PC-9 (cell line): Measurements from ENCODE around the gene SEC31A. TPM values are rescaled to one million over a fixed set of nuclear protein-coding genes. Genes with fewer than 3 reads are reported as not detected.

Experiments used
- BruUV-seq: library from RNA; stranded (reverse); fragments of 400-500 nt; replicated peaks from 2 replicates; lab custom pipeline; 2021; lab: Mats Ljungman, UMichigan
- CTCF ChIA-PET: fragments of 300-600 bp; sonication (Branson Sonifier 250); formaldehyde crosslinking; loops from one replicate; lab custom pipeline; 2022; ENCODE audit warnings: antibody characterized with exemption; lab: Charles Lee
- POLR2A ChIA-PET: fragments of 300-600 bp; sonication (Branson Sonifier 250); formaldehyde crosslinking; loops from one replicate; lab custom pipeline; 2022; ENCODE audit warnings: antibody characterized with exemption; ENCODE audit not compliant: unreplicated experiment; lab: Charles Lee
- DNase-seq, 2 experiments: peaks; one replicate each; pipeline versions ENCODE4 v3.0.0 to v3.0.0-alpha.2; 2015 to 2022; ENCODE audit warnings: mixed read lengths in 1 of 2
- H2AFZ ChIP-seq: fragments of 200-600 bp; sonication (generic); 2 replicates; pipeline ENCODE4 v1.8.1; 2017; ENCODE audit warnings: antibody characterized with exemption
- H3F3A ChIP-seq: fragments of 200-600 bp; sonication (generic); 2 replicates; pipeline ENCODE4 v1.8.1; 2017; ENCODE audit warnings: antibody characterized with exemption, mild to moderate bottlenecking, low read depth; ENCODE audit not compliant: insufficient read depth
- H3K27ac ChIP-seq: fragments of 200-600 bp; sonication (generic); 2 replicates; pipeline ENCODE4 v1.6.1; 2016; ENCODE audit warnings: mixed run types
- H3K27me3 ChIP-seq: fragments of 200-600 bp; sonication (generic); 2 replicates; pipeline ENCODE4 v1.6.1; 2016; ENCODE audit warnings: low read depth, mixed run types; ENCODE audit not compliant: insufficient read depth
- H3K36me3 ChIP-seq: fragments of 200-600 bp; sonication (generic); 2 replicates; pipeline ENCODE4 v1.6.1; 2016; ENCODE audit warnings: low read depth, mixed run types
- H3K4me1 ChIP-seq: fragments of 200-600 bp; sonication (generic); replicated peaks from 2 replicates; pipeline ENCODE4 v1.6.1; 2016; ENCODE audit warnings: mixed run types; ENCODE audit not compliant: insufficient read depth
- H3K4me2 ChIP-seq: fragments of 200-600 bp; sonication (generic); 2 replicates; pipeline ENCODE4 v1.6.1; 2017; ENCODE audit warnings: mixed run types
- H3K4me3 ChIP-seq: fragments of 200-600 bp; sonication (generic); 2 replicates; pipeline ENCODE4 v1.6.1; 2016; ENCODE audit warnings: mixed run types
- H3K79me2 ChIP-seq: fragments of 200-600 bp; sonication (generic); 2 replicates; pipeline ENCODE4 v1.6.1; 2017; ENCODE audit warnings: low read depth, mixed run types
- H3K9me2 ChIP-seq: fragments of 200-600 bp; sonication (generic); 2 replicates; pipeline ENCODE4 v1.8.1; 2017; ENCODE audit warnings: mild to moderate bottlenecking; ENCODE audit not compliant: insufficient read depth
- H3K9me3 ChIP-seq: fragments of 200-600 bp; sonication (generic); 2 replicates; pipeline ENCODE4 v1.8.1; 2016; ENCODE audit warnings: low read depth; ENCODE audit not compliant: insufficient read depth
- H4K20me1 ChIP-seq: fragments of 200-600 bp; sonication (generic); 2 replicates; pipeline ENCODE4 v1.8.1; 2017; ENCODE audit not compliant: insufficient read depth
- CTCF ChIP-seq: fragments of 200-600 bp; sonication (generic); conservative IDR thresholded peaks from 2 replicates; pipeline ENCODE4 v1.6.1; 2017; ENCODE audit warnings: mixed run types, antibody characterized with exemption, mild to moderate bottlenecking, moderate library complexity
- EZH2 ChIP-seq: fragments of 200-600 bp; sonication (generic); IDR thresholded peaks from 2 replicates; pipeline ENCODE4 v1.8.0; 2017; ENCODE audit warnings: antibody characterized with exemption, low read depth
- intact Hi-C: fragments of 100-400 bp; cut with micrococcal nuclease; formaldehyde crosslinking; loops from one replicate; pipeline ENCODE4 v1.10.0; 2022; ENCODE audit not compliant: unreplicated experiment
- total RNA-seq: library from RNA; stranded (reverse); gene quantifications from 2 replicates; pipeline ENCODE4 v1.2.3, GENCODE V29; 2021

The SEC31A gene
- total RNA-seq, 1 experiment from 2014 or later = 95.5 TPM

- H3K4me3 ChIP-seq = peak overlapping the region; percentile 98
- ChIA-PET POLR2A (interaction anchor here (1.4 kb wide), 1 partner anchor 14 kb away, joined by 7 read pairs; no protein-coding TSS in a partner anchor), CTCF (no interaction called here)
- H3K4me2 ChIP-seq = peak overlapping the region; percentile 93
- DNase-seq = no peak
- intact Hi-C loops = loop anchor here (10.0 kb wide), 1 partner anchor 516 kb away; the partner anchor contains the start of gene HNRNPD
- H3K9me2 ChIP-seq = no peaks in the 10 kb centered on the region
- H3K27ac ChIP-seq = peak overlapping the region; percentile 93
- TSS peak; percentile 43 for BruUV-seq
- H3K27me3 ChIP-seq = no peaks in the 10 kb centered on the region
- no peaks in the 10 kb centered on the region for H3K9me3 ChIP-seq
- peaks cover 16% of the 10 kb centered on the region for H4K20me1 ChIP-seq
- peaks cover 42% of the 10 kb centered on the region for H3F3A ChIP-seq
- H3K4me1 ChIP-seq = peaks cover 18% of the 10 kb centered on the region; the same call in 1 of the 2 replicates
- TF ChIP-seq EZH2 = no peak
- TF ChIP-seq CTCF = no peak
- peak overlapping the region; percentile 84 for H2AFZ ChIP-seq
- peaks cover 21% of the 10 kb centered on the region; the same call in 1 of the 2 replicates for H3K36me3 ChIP-seq
- peaks cover 60% of the 10 kb centered on the region for H3K79me2 ChIP-seq
Measured at GRCh38 chr4:82890528-82890900, 439 bp downstream of the SEC31A start.

DNA sequence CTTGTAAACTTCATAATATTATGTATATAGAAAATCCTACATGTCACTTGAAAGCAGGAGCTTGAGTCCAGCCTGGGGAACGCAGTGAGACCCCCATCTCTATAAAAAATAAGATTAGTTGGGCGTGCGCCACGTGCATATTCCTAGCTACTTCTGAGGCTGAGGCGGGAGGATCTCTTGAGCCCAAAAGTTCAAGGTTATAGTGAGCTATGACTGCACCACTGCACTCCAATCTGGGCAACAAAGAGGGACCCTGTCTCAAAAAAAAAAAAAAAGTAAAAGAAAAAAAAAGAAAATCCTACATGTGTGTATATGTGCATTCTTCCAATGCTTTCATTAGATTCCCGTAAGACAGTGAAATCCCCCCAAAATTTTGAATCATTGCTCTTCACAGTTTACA lies 1.7 kb downstream of the SEC31A start:
- Histone ChIP-seq H3K27ac (no peak overlapping the region), H3F3A (peaks cover 32% of the 10 kb centered on the region), H3K9me2 (no peaks in the 10 kb centered on the region), H3K79me2 (peaks cover 65% of the 10 kb centered on the region), H3K36me3 (peaks cover 13% of the 10 kb centered on the region; the same call in 1 of the 2 replicates), H3K4me2 (peak overlapping the region; percentile 93), H3K27me3 (no peaks in the 10 kb centered on the region), H3K4me3 (peak overlapping the region; percentile 98), H2AFZ (no peak overlapping the region), H3K4me1 (peaks cover 18% of the 10 kb centered on the region; the same call in 1 of the 2 replicates), H3K9me3 (no peaks in the 10 kb centered on the region), H4K20me1 (peaks cover 25% of the 10 kb centered on the region)
- intact Hi-C loops = no loop called here
- no TSS peak for BruUV-seq
- TF ChIP-seq EZH2 (no peak), CTCF (no peak)
- no peak for DNase-seq
- ChIA-PET CTCF (no interaction called here), POLR2A (interaction anchor here (0.6 kb wide), 1 partner anchor 10 kb away, joined by 6 read pairs; no protein-coding TSS in a partner anchor)

- Histone ChIP-seq H3K4me1 (peaks cover 12% of the 10 kb centered on the region; the same call in 1 of the 2 replicates), H3F3A (peaks cover 9% of the 10 kb centered on the region; the same call in 1 of the 2 replicates), H3K79me2 (peaks cover 91% of the 10 kb centered on the region), H3K4me3 (no peak overlapping the region), H3K9me2 (no peaks in the 10 kb centered on the region), H3K27ac (no peak overlapping the region), H3K4me2 (peak overlapping the region; percentile 0; the same call in 1 of the 2 replicates), H2AFZ (no peak overlapping the region), H3K27me3 (no peaks in the 10 kb centered on the region), H3K9me3 (no peaks in the 10 kb centered on the region), H4K20me1 (peaks cover 30% of the 10 kb centered on the region), H3K36me3 (peaks cover 5% of the 10 kb centered on the region; the same call in 1 of the 2 replicates)
- POLR2A ChIA-PET = no interaction called here
- CTCF ChIA-PET = interaction anchor here (0.6 kb wide), 1 partner anchor 20 kb away, joined by 6 read pairs; no protein-coding TSS in a partner anchor
- intact Hi-C loops = no loop called here
- TF ChIP-seq EZH2 (no peak), CTCF (no peak)
- no TSS peak for BruUV-seq
- DNase-seq = no peak
Measured at GRCh38 chr4:82886147-82886942, 4.6 kb downstream of the SEC31A start.
